GM12878 (cell line): ENCODE data around the gene BCR.
"Not testable (repeated sequence)": the region's sequence is repeated elsewhere in the genome, so short reads cannot be mapped to it uniquely, and the experiment has no call there.

Experiments
- CBX3 ChIP-seq: fragments of 200-600 bp; sonication (generic); IDR thresholded peaks from 2 replicates; pipeline ENCODE4 v1.6.1; 2016; ENCODE audit warnings: low read depth, borderline replicate concordance
- E2F4 ChIP-seq: IDR thresholded peaks from 2 replicates; pipeline ENCODE4 v1.6.1; 2012; ENCODE audit warnings: low read depth, low read length, improper control_type of control experiment
- EP300 ChIP-seq, 2 experiments: fragments of 150-350 bp in 1 of 2; IDR thresholded peaks; 2 replicates each; pipeline ENCODE4 v1.6.1; 2011 to 2012; ENCODE audit warnings: low read depth in 2 of 2, low read length in 2 of 2, borderline replicate concordance in 1 of 2, improper control_type of control experiment in 1 of 2, inconsistent platforms in 1 of 2; ENCODE audit not compliant: control insufficient read depth in 1 of 2
- NFYB ChIP-seq: IDR thresholded peaks from 2 replicates; pipeline ENCODE4 v1.6.1; 2011; ENCODE audit warnings: low read depth, mild to moderate bottlenecking, low read length, improper control_type of control experiment, moderate library complexity; ENCODE audit not compliant: insufficient read depth
- POLR2A ChIP-seq: IDR thresholded peaks from 2 replicates; pipeline ENCODE4 v1.6.1; 2011; ENCODE audit warnings: low read depth, mild to moderate bottlenecking, low read length
- POLR2AphosphoS5 ChIP-seq: IDR thresholded peaks from 2 replicates; pipeline ENCODE4 v1.6.1; 2011; ENCODE audit warnings: mild to moderate bottlenecking, low read length, inconsistent platforms
- SMC3 ChIP-seq: IDR thresholded peaks from 2 replicates; pipeline ENCODE4 v1.6.1; 2011; ENCODE audit warnings: low read length, improper control_type of control experiment, borderline replicate concordance

DNA sequence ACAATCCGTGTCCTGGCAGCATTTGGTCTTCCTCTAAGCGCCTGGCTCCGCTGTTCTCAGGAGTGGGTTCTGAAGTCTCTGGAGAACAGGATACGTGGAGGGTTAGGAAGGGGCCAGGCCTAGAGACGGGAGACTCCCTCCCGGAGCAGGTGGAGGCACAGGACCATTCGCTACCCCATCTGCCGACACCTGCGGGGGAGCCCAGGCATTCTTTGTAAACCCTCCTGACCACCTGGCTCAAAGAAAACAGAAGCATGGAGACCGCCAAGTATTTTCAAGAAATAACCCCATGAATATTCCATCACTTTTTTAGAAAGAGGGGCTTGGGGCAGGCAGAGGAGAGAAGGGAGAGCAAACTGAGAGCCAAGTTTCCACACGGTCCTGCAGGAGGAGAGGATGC lies 136.3 kb downstream of the BCR start:
- TF ChIP-seq NFYB; E2F4; POLR2AphosphoS5; POLR2A; SMC3; EP300 (IDR thresholded peaks at IDR 0.05; ENCODE audit: borderline replicate concordance in 1 of 2, control insufficient read depth in 1 of 2, low read depth in 2 of 2, low read length in 2 of 2); CBX3: not testable (repeated sequence)
